GM18505 (cell line): ENCODE measurements around the gene OTULIN.

Source experiments
- ATAC-seq: cut with Tn5 transposase; IDR thresholded peaks from one replicate; pipeline ENCODE4 v1.9.1; 2021; ENCODE audit not compliant: unreplicated experiment
- POLR2A ChIP-seq: IDR thresholded peaks from 4 replicates; pipeline ENCODE4 v1.6.1; 2011; ENCODE audit warnings: borderline replicate concordance; ENCODE audit not compliant: insufficient read depth, insufficient read length; ENCODE audit errors: extremely low read depth

Gene OTULIN

DNA sequence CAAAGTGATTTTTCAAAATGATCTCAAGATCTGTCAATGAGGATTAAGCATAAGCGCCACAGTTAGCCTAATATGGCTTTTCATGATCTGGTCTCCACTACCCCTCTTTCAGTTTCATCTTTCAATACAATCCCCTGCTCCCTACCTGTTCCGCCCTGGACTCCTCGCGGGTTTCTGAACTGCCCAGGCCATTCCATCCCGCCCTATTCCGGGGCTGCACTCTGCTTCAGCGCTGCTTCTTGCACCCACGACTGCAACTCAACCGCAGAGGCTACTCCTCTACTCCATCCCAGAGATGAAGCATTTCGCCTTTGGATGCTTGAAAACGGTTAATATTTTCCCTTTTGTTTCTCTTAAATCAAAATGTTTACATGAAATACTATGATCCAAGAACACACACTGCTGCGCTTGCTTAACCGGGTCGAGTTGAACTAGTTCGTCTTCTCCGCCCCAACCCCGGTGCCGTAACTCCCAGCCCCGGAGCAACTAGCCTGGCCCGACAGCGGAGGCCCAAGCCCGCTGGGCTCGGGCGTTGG, 716 bp upstream of the OTULIN start:
- peak; percentile 16 for ATAC-seq
- TF ChIP-seq POLR2A = no peak

- no peak for TF ChIP-seq POLR2A
- ATAC-seq = no peak
Observed at GRCh38 chr5:14665101-14665822, 744 bp downstream of the OTULIN start.

- TF ChIP-seq POLR2A = peak; percentile 62
- peak; percentile 35 for ATAC-seq
Observed at GRCh38 chr5:14665949-14666348, 1.4 kb downstream of the OTULIN start.

DNA sequence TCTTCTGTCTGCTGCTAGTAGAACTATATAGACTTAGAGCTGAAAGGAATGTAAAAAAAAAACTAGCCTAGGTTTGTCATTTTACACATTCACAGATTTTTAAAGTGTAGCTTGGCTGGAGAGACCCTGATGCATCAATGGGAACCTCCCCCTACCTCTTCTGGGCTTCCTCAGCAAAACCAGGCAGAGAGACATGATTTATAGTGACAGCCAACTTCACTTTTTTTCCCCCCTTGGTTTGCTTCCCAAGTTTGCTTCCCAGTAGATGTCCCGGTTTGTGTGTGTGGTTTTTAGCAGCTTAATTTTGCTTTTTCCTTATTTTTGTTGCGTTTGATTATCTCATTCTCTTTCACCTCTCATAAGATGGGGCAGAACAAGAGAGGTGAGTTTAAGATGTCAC, 1.8 kb downstream of the OTULIN start:
- no peak for TF ChIP-seq POLR2A
- ATAC-seq = no peak

GRCh38 chr5:14667290-14667689, 2.8 kb downstream of the OTULIN start:
- peak; percentile 28 for TF ChIP-seq POLR2A
- no peak for ATAC-seq

- TF ChIP-seq POLR2A = no peak
- no peak for ATAC-seq
Observed at GRCh38 chr5:14667770-14668169, 3.3 kb downstream of the OTULIN start.

- no peak for ATAC-seq
- no peak for TF ChIP-seq POLR2A
Observed at GRCh38 chr5:14668181-14668591, 3.7 kb downstream of the OTULIN start.

DNA sequence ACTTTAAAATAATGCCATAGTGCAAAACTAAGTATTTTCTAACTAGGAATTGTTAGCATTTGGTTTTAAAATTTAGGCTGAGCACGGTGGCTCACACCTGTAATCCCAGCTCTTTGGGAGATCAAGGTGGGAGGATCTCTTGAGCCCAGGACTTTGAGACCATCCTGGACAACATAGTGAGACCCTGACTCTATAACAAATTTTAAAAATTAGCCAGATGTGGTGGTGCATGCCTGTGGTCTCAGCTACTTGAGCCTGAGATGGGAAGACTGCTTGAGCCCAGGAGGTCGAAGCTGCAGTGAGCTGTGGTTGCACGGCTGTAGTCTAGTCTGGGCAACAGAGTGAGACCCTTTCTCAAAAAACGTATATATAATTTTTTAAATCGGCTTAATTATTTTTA, 4.9 kb downstream of the OTULIN start:
- no peak for TF ChIP-seq POLR2A
- ATAC-seq = no peak

- no peak for TF ChIP-seq POLR2A
- no peak for ATAC-seq
Observed at GRCh38 chr5:14669975-14670374, 5.5 kb downstream of the OTULIN start.

DNA sequence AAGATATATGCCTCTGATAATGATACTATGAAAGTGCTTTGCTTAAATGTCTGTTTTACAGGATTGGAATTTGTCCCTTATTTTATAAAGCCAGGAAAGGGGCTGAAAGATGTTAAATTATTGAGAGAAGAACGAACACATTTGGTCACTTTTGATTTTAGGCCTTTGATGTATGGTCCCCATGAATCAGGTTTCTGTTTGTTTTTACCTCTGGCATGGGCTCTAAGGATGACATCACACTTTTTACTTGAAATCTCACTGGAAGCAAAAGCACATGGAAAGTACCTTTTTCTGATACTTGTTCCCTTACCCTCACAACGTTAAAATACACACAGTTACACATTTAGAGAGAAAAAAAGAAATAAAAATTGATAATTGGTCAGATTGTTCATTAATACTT, 6.9 kb downstream of the OTULIN start:
- no peak for ATAC-seq
- no peak for TF ChIP-seq POLR2A

GRCh38 chr5:14672082-14672481, 7.6 kb downstream of the OTULIN start:
- no peak for ATAC-seq
- no peak for TF ChIP-seq POLR2A

DNA sequence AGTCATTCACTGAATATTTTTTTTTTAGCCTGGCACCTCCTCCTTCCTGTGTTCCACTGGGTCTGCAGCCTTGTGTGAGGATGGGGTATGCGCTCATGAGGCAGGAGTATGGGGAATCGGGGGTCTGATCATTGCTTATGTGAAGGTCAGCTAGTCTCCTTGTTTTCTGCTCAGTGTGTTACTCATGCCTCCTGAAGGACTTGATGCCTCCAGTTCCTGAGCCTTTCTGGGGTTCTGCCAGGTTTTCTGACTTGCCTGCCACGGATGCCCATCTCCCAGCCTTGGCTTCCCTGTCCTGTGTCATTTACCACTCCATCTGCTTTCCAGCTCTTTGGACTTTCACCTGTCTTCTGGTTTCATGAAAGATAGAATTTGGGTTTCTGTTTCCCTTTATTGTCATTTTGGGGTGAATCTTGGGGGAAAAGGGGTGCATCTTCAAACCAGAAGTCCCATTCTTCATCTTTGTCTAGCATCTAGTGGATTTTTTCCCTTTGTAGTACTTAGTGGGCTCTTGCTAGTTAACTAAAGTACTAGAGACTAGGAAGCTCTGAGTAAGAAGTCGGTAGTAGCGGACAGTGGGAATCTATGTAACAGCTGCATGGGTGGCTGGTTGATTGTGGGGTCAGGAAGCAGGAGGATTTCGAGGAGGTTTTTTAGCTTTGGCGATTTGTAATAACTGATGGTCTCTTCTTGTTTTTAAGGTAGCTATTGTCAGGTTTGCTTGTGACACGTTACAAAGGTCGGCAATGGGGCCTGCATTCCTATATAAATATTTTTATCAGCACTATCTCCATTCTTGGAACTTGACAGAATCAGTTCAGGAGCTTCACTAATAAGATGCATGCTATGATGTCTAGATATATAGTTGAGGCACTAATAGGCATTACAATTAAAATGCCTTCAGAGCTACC, 8.2 kb downstream of the OTULIN start:
- no peak for ATAC-seq
- TF ChIP-seq POLR2A = no peak

- no peak for ATAC-seq
- TF ChIP-seq POLR2A = no peak
Observed at GRCh38 chr5:14673443-14673842, 8.9 kb downstream of the OTULIN start.

DNA sequence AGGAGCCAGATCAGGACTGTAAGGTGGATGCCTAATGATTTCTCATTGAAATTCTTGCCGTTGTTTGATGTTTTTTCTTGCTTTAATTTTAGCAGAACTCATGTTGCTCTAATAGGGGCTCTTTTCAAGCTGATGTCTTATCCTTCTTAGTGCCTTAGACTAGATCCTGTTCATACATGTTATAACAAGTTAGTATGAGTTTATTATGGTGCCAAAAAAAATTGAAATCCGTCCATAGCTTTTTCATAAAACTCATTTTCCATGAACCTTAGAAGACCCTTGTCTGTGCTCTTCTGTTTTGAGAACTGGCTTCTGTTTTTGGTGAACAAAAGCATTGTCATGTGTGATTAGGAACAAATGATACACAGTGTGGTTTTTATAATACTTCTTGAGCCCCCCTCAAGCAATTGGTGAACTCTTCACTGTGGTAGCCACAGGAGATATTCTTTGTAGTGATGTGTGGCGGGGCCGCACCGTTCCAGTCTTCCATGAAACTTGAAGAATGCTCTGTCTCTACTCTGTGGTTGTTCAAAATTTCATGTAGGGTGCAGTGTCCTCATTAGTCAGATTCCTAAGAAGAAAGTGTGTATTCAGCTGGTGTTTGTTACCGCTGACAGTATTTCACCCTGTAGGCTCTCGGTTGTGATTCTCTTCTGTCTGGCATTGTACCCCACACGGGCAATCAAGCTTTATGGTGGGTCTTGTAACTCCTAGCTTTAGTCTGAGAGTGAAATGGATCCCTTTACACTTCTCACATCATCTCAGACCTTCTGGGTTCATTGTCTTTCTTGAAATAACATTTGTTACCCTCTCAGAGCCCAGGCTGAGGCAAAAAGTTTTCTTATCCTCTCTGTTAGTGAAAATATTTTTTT, 10.7 kb downstream of the OTULIN start:
- peak; percentile 2 for ATAC-seq
- no peak for TF ChIP-seq POLR2A

- TF ChIP-seq POLR2A = no peak
- peak; percentile 37 for ATAC-seq
Observed at GRCh38 chr5:14675865-14676300, 11.4 kb downstream of the OTULIN start.
